ENCODE measurements around the gene HERPUD2.

GRCh38 chr7:35647171-35647574 is 47.8 kb downstream of the HERPUD2 start:
- TF ChIP-seq CTCF (IDR thresholded peaks at IDR 0.05; ENCODE audit: borderline replicate concordance, extremely low read depth, low read length, poor library complexity, severe bottlenecking) (no peak), EZH2 (IDR thresholded peaks at IDR 0.05; ENCODE audit: borderline replicate concordance, low read depth, low read length, severe bottlenecking) (no peak)
